ENCODE data around the gene PLA2G4B. TPM values are rescaled to one million over a fixed set of nuclear protein-coding genes. Genes with fewer than 3 reads are reported as not detected.

PLA2G4B gene
- total RNA-seq, 1 donor from 2014 or later: 4.3 TPM

DNA sequence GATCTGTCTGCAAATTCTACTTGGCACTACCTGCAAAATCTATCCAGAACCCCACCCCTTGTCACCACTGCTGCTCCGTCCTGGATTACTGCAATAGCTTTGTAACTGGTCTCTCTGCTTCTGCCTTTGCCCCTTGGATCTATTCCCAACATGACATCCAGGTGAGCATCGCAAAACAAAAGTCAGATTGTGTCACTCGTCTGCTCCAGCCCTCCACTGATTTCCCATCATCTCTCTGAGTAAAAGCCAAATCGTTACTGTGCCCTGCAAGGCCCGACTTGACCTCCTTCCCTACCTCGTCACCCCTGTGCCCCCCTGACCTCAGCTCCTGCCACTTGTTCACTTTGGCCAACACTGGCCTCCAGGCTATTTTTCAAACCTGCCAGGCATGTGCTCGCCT lies 45.8 kb downstream of the PLA2G4B start:
- DNase-seq (ENCODE audit: low spot score): no peak

- no peak for DNase-seq (ENCODE audit: low spot score)
These were observed 46.7 kb downstream of the PLA2G4B start for GRCh38 chr15:41885321-41885720.

- DNase-seq (ENCODE audit: low spot score): no peak
These were observed 47.2 kb downstream of the PLA2G4B start for GRCh38 chr15:41885841-41886240.

DNA sequence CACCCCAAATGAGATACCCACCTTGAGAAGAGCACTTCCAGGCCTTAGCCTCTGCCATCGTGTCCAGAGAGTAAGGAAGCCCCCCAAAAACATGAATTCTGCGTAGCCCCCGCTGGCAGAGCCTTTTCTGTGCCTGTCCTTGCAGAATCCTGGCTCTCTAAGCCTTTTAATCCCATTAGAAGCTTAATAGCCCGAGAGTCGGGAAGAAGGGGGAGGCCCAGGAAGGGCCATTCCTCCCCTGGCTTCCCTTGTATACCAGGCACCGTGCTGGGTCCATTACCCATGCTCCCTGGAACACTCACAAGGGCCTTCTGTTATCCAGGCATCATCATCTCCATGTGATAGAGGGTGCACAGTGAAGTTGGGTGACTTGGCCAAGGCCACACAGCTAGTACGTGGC lies 48.1 kb downstream of the PLA2G4B start:
- DNase-seq (ENCODE audit: low spot score): no peak

DNA sequence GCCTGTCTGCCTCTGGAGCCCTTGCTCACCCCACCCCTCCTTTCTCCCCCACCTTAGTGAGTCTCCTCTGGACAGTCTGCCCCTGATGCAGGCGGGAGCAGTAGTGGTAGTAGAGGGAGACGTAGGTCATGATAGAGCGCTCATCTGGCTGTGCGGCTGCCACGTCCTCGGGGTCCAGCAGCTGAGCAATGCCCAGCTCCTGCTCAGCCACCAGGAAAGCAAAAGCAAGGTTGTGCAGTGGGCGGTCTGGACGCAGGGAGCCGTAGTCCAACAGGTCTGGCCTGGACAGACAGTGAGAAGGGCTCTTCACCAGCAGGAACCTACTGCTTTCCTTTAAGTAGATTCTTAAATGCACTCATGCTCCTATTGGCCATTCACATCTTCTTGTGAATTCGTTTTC lies 48.5 kb downstream of the PLA2G4B start:
- DNase-seq (ENCODE audit: low spot score): no peak

GRCh38 chr15:41887893-41888292 lies 49.2 kb downstream of the PLA2G4B start:
- no peak for DNase-seq (ENCODE audit: low spot score)

DNA sequence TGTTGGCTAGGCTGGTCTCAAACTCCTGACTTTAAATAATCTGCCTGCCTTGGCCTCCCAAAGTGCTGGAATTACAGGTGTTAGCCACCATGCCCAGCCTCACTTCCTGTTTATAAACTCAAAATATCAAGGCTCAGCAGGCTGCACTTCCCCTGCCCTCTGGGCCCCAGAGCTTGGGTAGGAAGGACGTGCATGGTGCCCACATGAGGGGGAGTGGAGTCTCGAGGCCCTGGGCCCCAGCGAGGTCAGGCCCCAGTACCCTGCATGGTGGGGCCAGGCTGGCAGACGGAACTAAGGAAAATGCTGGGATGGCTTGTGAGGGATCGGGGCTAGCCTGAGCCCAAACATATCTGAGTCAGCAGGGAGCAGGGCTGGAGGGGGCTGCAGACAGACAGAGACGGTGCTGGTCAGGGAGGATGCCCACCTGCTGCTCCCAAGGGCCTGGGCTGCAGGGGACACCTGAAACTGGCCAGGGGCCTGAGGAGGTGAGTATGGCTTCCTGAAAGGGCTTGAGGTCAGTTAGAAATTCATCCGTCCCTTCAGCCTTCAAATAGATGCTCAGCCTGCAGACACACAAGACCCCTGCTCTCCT lies 50.1 kb downstream of the PLA2G4B start:
- no peak for DNase-seq (ENCODE audit: low spot score)

DNA sequence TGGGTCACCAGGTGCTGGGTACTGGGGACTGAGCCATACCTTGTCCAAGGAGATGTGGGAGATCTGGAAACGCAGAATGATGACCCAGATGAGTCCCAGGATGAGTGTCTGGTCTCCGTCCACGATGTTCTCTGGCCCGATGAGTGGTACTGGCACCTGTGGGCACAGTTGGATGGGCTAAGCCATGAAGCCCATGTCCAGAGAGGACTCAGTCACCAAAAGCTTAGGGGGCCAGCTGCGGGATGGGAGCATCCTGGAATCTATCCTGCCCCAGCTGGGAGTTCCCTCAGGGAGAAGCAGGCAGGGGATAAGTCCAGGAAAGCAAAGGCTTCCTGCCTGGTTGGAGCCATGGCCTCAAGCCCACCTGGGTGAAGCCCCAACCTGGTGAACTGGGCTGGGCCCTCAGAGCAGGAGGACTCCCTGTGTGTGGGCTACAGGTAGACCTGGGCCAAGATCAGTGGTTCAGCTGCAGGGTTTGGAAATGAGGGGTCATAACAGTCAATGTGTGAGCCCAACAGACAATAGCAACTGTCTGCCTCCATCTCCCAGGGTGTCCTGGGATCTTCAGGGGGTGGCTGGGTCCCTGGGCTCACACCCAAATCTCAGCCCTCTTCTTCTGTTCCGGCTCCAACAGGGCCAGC lies 51.5 kb downstream of the PLA2G4B start:
- no peak for DNase-seq (ENCODE audit: low spot score)

DNA sequence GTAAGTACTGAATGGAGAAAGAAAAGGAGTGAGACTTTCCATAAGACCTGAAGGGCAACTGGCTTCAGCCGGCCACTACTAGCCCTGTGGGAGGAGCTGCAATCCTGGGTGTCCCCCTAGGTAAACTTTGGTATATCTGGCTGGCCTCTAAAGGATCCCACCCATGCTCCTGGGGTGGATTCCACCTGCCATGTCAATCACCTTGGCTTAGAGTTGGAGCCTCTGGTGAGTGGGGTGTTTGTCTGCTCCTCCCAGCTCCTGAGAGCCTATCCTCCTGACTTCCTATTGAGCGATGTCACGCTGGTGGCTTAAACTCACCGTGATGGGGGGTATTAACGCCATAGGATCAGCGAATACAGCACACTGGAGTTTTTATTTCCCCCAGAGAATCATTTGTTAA lies 52.6 kb downstream of the PLA2G4B start:
- no peak for DNase-seq (ENCODE audit: low spot score)

- DNase-seq (ENCODE audit: low spot score): no peak
These were observed 53.3 kb downstream of the PLA2G4B start for GRCh38 chr15:41891946-41892345.

DNA sequence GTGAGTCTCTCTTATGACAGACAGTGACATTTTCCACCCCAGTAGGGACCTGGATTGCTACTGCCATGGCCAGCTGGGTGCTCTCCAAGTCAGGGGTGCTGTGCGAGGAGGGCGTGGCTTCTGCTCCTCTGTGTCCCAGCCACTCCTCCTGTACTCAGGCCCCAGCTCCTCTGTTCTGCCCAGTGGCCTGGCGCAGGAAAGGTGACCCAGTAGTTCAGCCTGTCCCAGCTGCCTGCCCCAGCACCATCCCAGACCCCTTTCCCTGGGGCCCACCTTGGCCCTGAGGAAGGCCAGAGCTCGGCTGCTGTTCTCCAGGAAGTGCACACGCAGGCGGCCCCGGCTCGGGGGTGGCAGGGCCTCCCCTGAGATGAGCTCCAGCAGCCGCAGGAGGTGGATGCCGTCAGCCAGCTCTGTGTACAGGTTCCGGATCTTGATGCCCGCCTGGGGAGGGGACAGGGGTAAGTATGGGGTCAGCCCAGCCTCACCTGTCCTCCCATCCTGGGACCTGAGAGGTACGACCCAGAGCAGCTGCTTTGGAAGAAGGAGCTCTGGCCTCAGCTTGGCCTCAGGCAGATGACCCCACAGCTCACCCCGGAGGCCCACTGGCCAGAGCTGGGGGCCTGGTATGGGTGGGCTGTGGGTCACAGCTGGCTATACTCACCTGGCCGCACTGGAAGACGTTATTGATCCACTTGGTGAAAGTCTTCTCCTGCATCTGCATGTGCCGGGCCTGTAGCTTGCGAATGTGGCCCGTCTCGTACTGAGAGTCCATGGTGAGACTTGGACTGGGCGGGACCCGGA lies 54.2 kb downstream of the PLA2G4B start:
- no peak for DNase-seq (ENCODE audit: low spot score)

- DNase-seq (ENCODE audit: low spot score): no peak
These were observed 55.0 kb downstream of the PLA2G4B start, which contains the start of gene SPTBN5 for GRCh38 chr15:41893422-41894250. Gene SPTBN5 (minus strand): TSS chr15:41894053. CDS start chr15:41893497, 556 bp downstream.

GRCh38 chr15:41894251-41894790 lies 55.7 kb downstream of the PLA2G4B start:
- no peak for DNase-seq (ENCODE audit: low spot score)

DNA sequence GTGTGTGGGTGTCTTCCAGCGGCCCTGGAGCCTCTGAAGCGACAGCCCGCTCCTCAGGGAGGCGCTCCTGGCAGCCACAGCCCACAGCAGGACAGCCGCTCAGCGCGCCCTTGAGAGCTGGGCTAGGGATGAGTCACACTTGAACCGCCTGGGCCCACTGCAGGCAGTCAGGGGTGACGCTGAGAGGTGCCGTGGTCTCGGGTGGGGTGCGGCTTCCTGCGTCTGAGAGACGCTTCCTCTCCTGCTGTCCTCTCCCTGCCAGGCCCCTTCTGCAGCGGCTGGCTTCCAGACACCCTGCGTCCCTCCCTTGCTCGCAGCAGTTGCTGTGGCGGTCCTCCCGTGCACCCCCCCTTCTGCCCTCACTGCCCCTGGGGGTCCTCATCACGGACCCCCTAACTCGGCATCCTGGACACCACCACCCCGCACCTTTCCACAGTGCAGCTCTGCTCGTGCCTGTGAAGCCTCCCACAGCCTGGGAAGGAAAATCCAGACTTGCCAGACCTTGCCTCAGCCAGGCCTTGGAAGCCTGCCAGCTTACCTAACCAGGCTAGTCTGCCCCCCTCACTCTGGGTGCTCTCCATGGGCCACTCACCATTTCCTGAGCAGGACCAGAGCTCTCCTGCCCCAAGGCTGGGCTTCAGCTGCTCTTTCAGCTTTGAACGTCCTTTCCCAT lies 56.3 kb downstream of the PLA2G4B start:
- no peak for DNase-seq (ENCODE audit: low spot score)

DNA sequence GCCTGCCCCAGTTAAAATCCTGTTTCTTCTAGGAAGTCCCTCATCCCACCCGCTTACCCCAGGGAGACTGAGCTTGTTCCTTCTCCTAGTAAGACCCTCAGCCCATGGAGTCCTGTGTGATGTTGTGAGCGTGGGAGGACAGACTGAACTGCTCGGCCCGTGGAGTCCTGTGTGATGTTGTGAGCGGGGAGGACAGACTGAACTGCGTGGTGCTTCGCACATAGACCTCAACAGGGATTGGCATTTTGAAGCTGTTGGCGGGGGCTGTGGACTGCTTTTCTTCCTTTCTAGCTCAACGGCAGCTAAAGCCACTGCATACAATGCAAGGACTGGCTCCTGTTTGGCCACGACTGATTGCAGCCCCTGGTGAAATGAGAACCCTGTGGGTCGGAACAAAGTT lies 56.8 kb downstream of the PLA2G4B start:
- no peak for DNase-seq (ENCODE audit: low spot score)

DNA sequence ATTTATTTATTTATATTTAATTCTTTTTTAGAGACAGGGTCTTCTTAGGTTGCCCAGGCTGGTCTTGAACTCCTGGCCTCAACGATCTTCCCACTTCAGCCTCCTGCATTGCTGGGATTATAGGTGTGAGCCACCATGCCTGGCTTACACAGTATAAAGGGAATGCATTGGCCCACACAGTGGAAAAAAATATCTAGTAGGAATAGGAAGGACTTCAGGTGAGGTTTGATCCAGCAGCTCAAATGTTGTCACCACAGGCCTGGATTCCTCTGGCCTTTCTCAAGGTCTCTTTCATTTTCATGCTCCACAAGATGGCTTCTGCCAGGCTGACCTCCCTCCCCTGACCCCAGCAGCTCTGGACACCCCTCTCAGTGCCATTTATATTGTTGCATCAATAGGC lies 57.3 kb downstream of the PLA2G4B start:
- DNase-seq (ENCODE audit: low spot score): no peak

GRCh38 chr15:41896566-41896965 lies 57.9 kb downstream of the PLA2G4B start:
- no peak for DNase-seq (ENCODE audit: low spot score)

- no peak for DNase-seq (ENCODE audit: low spot score)
These were observed 58.7 kb downstream of the PLA2G4B start for GRCh38 chr15:41897363-41897799.
